ENCODE data around the gene LMTK3. TPM values are rescaled to one million over a fixed set of nuclear protein-coding genes. Genes with fewer than 3 reads are reported as not detected.

Gene LMTK3
- total RNA-seq, 2 experiments from 2014 or later, result 3.5 to 5.3 TPM

GRCh38 chr19:48456864-48457263 is 54.8 kb downstream of the LMTK3 start:
- Mint-ChIP-seq H3K36me3 (peaks cover 15% of the 10 kb centered on the region), H3K9me3 (ENCODE audit: low read depth) (no peaks in the 10 kb centered on the region), H3K4me1 (peaks cover 7% of the 10 kb centered on the region), H3K27ac (no peak overlapping the region), H3K27me3 (no peaks in the 10 kb centered on the region), H3K4me3 (no peak overlapping the region)
- ATAC-seq (no peak), DNase-seq (no peak)
- CTCF ChIA-PET, result no interaction called here

GRCh38 chr19:48455908-48456562 is 55.6 kb downstream of the LMTK3 start:
- ATAC-seq (no peak), DNase-seq (no peak)
- Mint-ChIP-seq H3K27me3 (no peaks in the 10 kb centered on the region), H3K4me1 (peaks cover 7% of the 10 kb centered on the region), H3K4me3 (no peak overlapping the region), H3K27ac (no peak overlapping the region), H3K9me3 (ENCODE audit: low read depth) (no peaks in the 10 kb centered on the region), H3K36me3 (peaks cover 17% of the 10 kb centered on the region)
- CTCF ChIA-PET, result no interaction called here

- Mint-ChIP-seq H3K4me1 (peaks cover 7% of the 10 kb centered on the region), H3K27ac (no peak within 1 kb of the TSS), H3K27me3 (no peaks in the 10 kb centered on the region), H3K36me3 (peaks cover 18% of the 10 kb centered on the region), H3K4me3 (no peak within 1 kb of the TSS), H3K9me3 (ENCODE audit: low read depth) (no peaks in the 10 kb centered on the region)
- DNase-seq (no peak), ATAC-seq (no peak)
- CTCF ChIA-PET, result no interaction called here
These were observed 56.3 kb downstream of the LMTK3 start, which contains the start of gene KCNJ14 for GRCh38 chr19:48455171-48455907. Gene KCNJ14 (plus strand): TSS chr19:48455574. CDS start chr19:48461725, 6,151 bp downstream.

GRCh38 chr19:48454150-48454730 is 57.4 kb downstream of the LMTK3 start:
- ATAC-seq, result no peak
- CTCF ChIA-PET, result no interaction called here
- no peaks in the 10 kb centered on the region for H3K27me3 Mint-ChIP-seq
- H3K9me3 Mint-ChIP-seq (ENCODE audit: low read depth), result no peaks in the 10 kb centered on the region
- H3K27ac Mint-ChIP-seq, result no peak overlapping the region
- peaks cover 7% of the 10 kb centered on the region for H3K4me1 Mint-ChIP-seq
- H3K4me3 Mint-ChIP-seq, result no peak overlapping the region
- DNase-seq, result no peak
- peaks cover 20% of the 10 kb centered on the region for H3K36me3 Mint-ChIP-seq

- Mint-ChIP-seq H3K9me3 (ENCODE audit: low read depth) (no peaks in the 10 kb centered on the region), H3K27ac (no peak overlapping the region), H3K36me3 (peaks cover 31% of the 10 kb centered on the region), H3K4me3 (no peak overlapping the region), H3K27me3 (no peaks in the 10 kb centered on the region), H3K4me1 (peaks cover 10% of the 10 kb centered on the region)
- ATAC-seq, result no peak
- CTCF ChIA-PET, result no interaction called here
- DNase-seq, result no peak
These were observed 59.1 kb downstream of the LMTK3 start for GRCh38 chr19:48452289-48453190.

GRCh38 chr19:48451624-48452023 is 60.0 kb downstream of the LMTK3 start:
- Mint-ChIP-seq H3K36me3 (peaks cover 33% of the 10 kb centered on the region), H3K27ac (no peak overlapping the region), H3K27me3 (no peaks in the 10 kb centered on the region), H3K9me3 (ENCODE audit: low read depth) (no peaks in the 10 kb centered on the region), H3K4me1 (peaks cover 15% of the 10 kb centered on the region), H3K4me3 (no peak overlapping the region)
- CTCF ChIA-PET, result interaction anchor here (0.6 kb wide), 1 partner anchor 60 kb away, joined by 3 read pairs; the partner anchor contains the start of gene KDELR1
- ATAC-seq, result no peak
- DNase-seq, result no peak

GRCh38 chr19:48450863-48451262 is 60.8 kb downstream of the LMTK3 start:
- H3K9me3 Mint-ChIP-seq (ENCODE audit: low read depth), result no peaks in the 10 kb centered on the region
- ATAC-seq (no peak), DNase-seq (no peak)
- H3K4me3 Mint-ChIP-seq, result no peak overlapping the region
- no peaks in the 10 kb centered on the region for H3K27me3 Mint-ChIP-seq
- no peak overlapping the region for H3K27ac Mint-ChIP-seq
- peaks cover 20% of the 10 kb centered on the region for H3K4me1 Mint-ChIP-seq
- peaks cover 30% of the 10 kb centered on the region for H3K36me3 Mint-ChIP-seq
- CTCF ChIA-PET, result no interaction called here

GRCh38 chr19:48450441-48450840 is 61.2 kb downstream of the LMTK3 start:
- peaks cover 3% of the 10 kb centered on the region for H3K27me3 Mint-ChIP-seq

GRCh38 chr19:48448563-48448962 is 63.1 kb downstream of the LMTK3 start:
- ATAC-seq, result no peak
- H3K27me3 Mint-ChIP-seq, result peaks cover 16% of the 10 kb centered on the region
- CTCF ChIA-PET, result interaction anchor here (1.1 kb wide), 1 partner anchor 31 kb away, joined by 3 read pairs; no protein-coding TSS in a partner anchor
- no peak overlapping the region for H3K27ac Mint-ChIP-seq
- H3K9me3 Mint-ChIP-seq (ENCODE audit: low read depth), result no peaks in the 10 kb centered on the region
- peaks cover 26% of the 10 kb centered on the region for H3K36me3 Mint-ChIP-seq
- no peak for DNase-seq
- no peak overlapping the region for H3K4me3 Mint-ChIP-seq
- H3K4me1 Mint-ChIP-seq, result peaks cover 26% of the 10 kb centered on the region

More at GRCh38 chr19:48450441-48450840, 61.2 kb downstream of the LMTK3 start:
- no peak overlapping the region for H3K4me3 Mint-ChIP-seq
- ATAC-seq, result no peak
- H3K27ac Mint-ChIP-seq, result no peak overlapping the region
- peaks cover 30% of the 10 kb centered on the region for H3K36me3 Mint-ChIP-seq
- peaks cover 20% of the 10 kb centered on the region for H3K4me1 Mint-ChIP-seq
- no peaks in the 10 kb centered on the region for H3K9me3 Mint-ChIP-seq (ENCODE audit: low read depth)
- CTCF ChIA-PET, result no interaction called here
- DNase-seq, result no peak

- Mint-ChIP-seq H3K27me3 (peaks cover 25% of the 10 kb centered on the region), H3K27ac (peak overlapping the region; percentile 94), H3K4me3 (peak overlapping the region; percentile 92), H3K36me3 (peaks cover 21% of the 10 kb centered on the region), H3K4me1 (peaks cover 26% of the 10 kb centered on the region), H3K9me3 (ENCODE audit: low read depth) (no peaks in the 10 kb centered on the region)
- no peak for DNase-seq
- no peak for ATAC-seq
- CTCF ChIA-PET, result interaction anchor here (1.0 to 1.3 kb wide), 3 partner anchors 23 to 133 kb away, joined by 3 to 5 read pairs (median 3); partner anchors contain the start of gene KDELR1
These were observed 65.1 kb downstream of the LMTK3 start for GRCh38 chr19:48446579-48446978.

GRCh38 chr19:48445606-48446481 is 65.8 kb downstream of the LMTK3 start, which contains the start of gene GRWD1:
Gene GRWD1 (plus strand): TSS chr19:48445983. CDS start chr19:48446006, 23 bp downstream.
- Mint-ChIP-seq H3K9me3 (ENCODE audit: low read depth) (no peaks in the 10 kb centered on the region), H3K36me3 (peaks cover 19% of the 10 kb centered on the region), H3K4me1 (peaks cover 26% of the 10 kb centered on the region), H3K4me3 (peak within 1 kb of the TSS; percentile 92), H3K27ac (peak within 1 kb of the TSS; percentile 94), H3K27me3 (peaks cover 28% of the 10 kb centered on the region)
- CTCF ChIA-PET, result interaction anchor here (1.0 to 1.5 kb wide), 7 partner anchors 24 to 138 kb away, joined by 3 to 7 read pairs (median 4); partner anchors contain the start of gene KDELR1
- DNase-seq, result peak; percentile 98
- ATAC-seq, result peak; percentile 92

GRCh38 chr19:48445256-48445605 is 66.4 kb downstream of the LMTK3 start:
- CTCF ChIA-PET, result interaction anchor here (0.6 to 1.5 kb wide), 6 partner anchors 25 to 139 kb away, joined by 3 to 7 read pairs (median 4); partner anchors contain the start of gene KDELR1
- peak overlapping the region; percentile 92 for H3K4me3 Mint-ChIP-seq
- peaks cover 17% of the 10 kb centered on the region for H3K36me3 Mint-ChIP-seq
- ATAC-seq, result peak; percentile 38
- peaks cover 28% of the 10 kb centered on the region for H3K27me3 Mint-ChIP-seq
- H3K9me3 Mint-ChIP-seq (ENCODE audit: low read depth), result no peaks in the 10 kb centered on the region
- no peak for DNase-seq
- H3K27ac Mint-ChIP-seq, result peak overlapping the region; percentile 94
- peaks cover 26% of the 10 kb centered on the region for H3K4me1 Mint-ChIP-seq

Data from activated CD8-positive, alpha-beta memory T cell treated with anti-CD3 and anti-CD28 coated beads, Interleukin-2, amount 10 ng/mL, durations not matched to agents 7 days and 5 days (primary cell).